Hypothalamus (tissue), 51 donors: ENCODE data around the gene UAP1L1.

ENCODE experiments used
- DNase-seq, 51 donors: peaks; one replicate each; lab custom pipeline; 2025; lab: John Stamatoyannopoulos, UW

Gene UAP1L1

GRCh38 chr9:137041124-137041523, 36.2 kb upstream of the UAP1L1 start:
- DNase-seq: peak in 1 of 51 donors; percentile 14

- DNase-seq: no peak
Measured at GRCh38 chr9:137042751-137043727, 34.3 kb upstream of the UAP1L1 start.

- no peak for DNase-seq
Measured at GRCh38 chr9:137044037-137044436, 33.3 kb upstream of the UAP1L1 start.

GRCh38 chr9:137044502-137045177, 32.7 kb upstream of the UAP1L1 start:
- DNase-seq: peak in 20 of 51 donors; percentile 19 to 63 (median 42)

GRCh38 chr9:137045294-137046087, 31.8 kb upstream of the UAP1L1 start:
- DNase-seq: peak in 11 of 51 donors; percentile 11 to 49 (median 29)

GRCh38 chr9:137046088-137046787, 31.1 kb upstream of the UAP1L1 start, which contains the start of gene NPDC1:
NPDC1 (minus strand) TSS chr9:137046177; CDS start chr9:137045989, 188 bp downstream.
- DNase-seq: peak in 42 of 51 donors; percentile 22 to 79 (median 62)

- DNase-seq: peak in 18 of 51 donors; percentile 21 to 77 (median 52)
Measured at GRCh38 chr9:137048655-137049543, 28.4 kb upstream of the UAP1L1 start.

- DNase-seq: peak in 38 of 51 donors; percentile 13 to 83 (median 50)
Measured at GRCh38 chr9:137049544-137050449, 27.5 kb upstream of the UAP1L1 start.

GRCh38 chr9:137050570-137050969, 26.7 kb upstream of the UAP1L1 start:
- DNase-seq: no peak

- no peak for DNase-seq
Measured at GRCh38 chr9:137051145-137051724, 26.1 kb upstream of the UAP1L1 start.

GRCh38 chr9:137052293-137052692, 25.0 kb upstream of the UAP1L1 start:
- DNase-seq: no peak

- DNase-seq: no peak
Measured at GRCh38 chr9:137052998-137053943, 24.0 kb upstream of the UAP1L1 start.

- DNase-seq: peak in 2 of 51 donors; percentile 28 to 31
Measured at GRCh38 chr9:137053944-137054931, 23.1 kb upstream of the UAP1L1 start, which contains the start of gene ENTPD2. ENTPD2 (minus strand) TSS chr9:137054061; CDS start chr9:137053997, 64 bp downstream.

GRCh38 chr9:137054932-137055384, 22.4 kb upstream of the UAP1L1 start:
- DNase-seq: peak in 26 of 51 donors; percentile 41 to 97 (median 70)
